ENCODE results near the gene KLHDC4.

- peak; percentile 67 for TF ChIP-seq CTCF (IDR thresholded peaks at IDR 0.05; ENCODE audit: insufficient read depth, low read depth, low read length)
- no peak for TF ChIP-seq EZH2 (IDR thresholded peaks at IDR 0.05; ENCODE audit: insufficient read depth, low read length)
These were observed 13.2 kb upstream of the KLHDC4 start for GRCh38 chr16:87778830-87779579.

All from astrocyte (in vitro differentiated cells and primary cell).